ENCODE data around the gene PRAF2.

The PRAF2 gene

DNA sequence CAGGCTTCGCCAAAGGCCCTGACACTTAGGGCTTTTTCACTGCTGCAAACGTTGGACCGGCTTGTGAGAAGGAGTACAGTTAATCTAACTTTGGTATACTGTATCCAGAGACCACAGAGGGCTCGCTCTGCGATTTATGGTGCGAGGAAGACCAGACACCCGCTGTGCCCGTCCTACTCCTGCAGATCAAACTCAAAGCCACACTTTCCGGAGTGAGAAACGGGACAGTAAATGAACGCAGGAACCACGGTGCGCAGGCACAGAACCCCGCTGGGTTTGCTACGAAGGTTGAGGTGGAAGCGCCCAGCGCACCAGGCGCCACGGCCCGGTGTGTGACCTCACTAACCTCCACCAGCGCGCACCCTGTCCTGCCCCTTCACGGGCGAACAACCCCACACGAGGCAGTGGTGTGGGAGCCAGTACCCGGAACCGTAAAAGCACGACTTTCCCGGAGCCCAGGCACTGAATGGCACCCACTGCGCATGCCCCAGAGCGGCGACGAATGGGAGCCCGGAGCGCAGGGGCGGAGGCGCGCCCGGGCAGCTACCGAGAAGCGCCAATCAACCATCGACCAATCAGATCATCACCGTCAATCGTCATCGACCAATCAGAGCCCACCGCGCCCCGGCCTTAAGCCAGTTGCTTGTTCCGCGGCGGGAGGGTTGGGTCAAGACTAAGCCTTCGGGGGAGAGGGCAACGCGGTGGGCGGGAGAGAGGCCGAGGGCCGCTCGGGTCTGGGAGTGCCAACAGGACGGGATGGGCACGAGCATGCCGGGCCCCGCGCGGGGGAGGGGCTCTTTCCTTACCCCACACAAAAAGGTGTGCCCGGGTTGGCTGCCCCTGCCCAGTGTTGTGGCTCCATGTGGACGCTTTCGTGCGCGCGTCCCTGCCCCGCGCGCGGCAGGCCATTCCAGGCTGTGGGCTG is 27.2 kb upstream of the PRAF2 start:
- Mint-ChIP-seq H3K9me3 (no peaks in the 10 kb centered on the region), H3K4me3 (peak overlapping the region; percentile 85), H3K27ac (peak overlapping the region; percentile 95), H3K27me3 (no peaks in the 10 kb centered on the region), H3K4me1 (peaks cover 23% of the 10 kb centered on the region), H3K36me3 (peaks cover under 1% of the 10 kb centered on the region)
- CTCF ChIA-PET = interaction anchor here (1.0 kb wide), 1 partner anchor 57 kb away, joined by 3 read pairs; the partner anchor contains the start of gene TFE3
- peak; percentile 92 for DNase-seq

DNA sequence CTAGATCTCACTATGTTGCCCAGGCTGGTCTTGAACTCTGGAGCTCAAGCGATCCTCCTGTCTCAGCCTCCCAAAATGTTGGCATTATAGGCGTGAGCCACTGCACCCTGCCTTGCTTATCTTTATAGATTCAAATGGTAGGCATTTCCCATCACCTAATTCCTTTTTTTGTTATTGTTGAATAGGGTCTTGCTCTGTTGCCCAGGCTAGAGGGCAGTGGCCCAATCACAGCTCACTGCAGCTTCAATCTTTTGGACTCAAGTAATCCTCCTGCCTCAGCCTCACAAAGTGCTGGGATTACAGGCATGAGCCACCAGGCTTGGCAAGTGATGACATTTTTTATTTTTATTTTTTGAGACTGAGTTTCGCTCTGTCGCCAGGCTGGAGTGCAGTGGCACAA is 22.6 kb upstream of the PRAF2 start:
- DNase-seq = no peak
- Mint-ChIP-seq H3K27ac (no peak overlapping the region), H3K27me3 (no peaks in the 10 kb centered on the region), H3K9me3 (no peaks in the 10 kb centered on the region), H3K4me3 (no peak overlapping the region), H3K36me3 (no peaks in the 10 kb centered on the region), H3K4me1 (peaks cover 16% of the 10 kb centered on the region)
- CTCF ChIA-PET = no interaction called here

DNA sequence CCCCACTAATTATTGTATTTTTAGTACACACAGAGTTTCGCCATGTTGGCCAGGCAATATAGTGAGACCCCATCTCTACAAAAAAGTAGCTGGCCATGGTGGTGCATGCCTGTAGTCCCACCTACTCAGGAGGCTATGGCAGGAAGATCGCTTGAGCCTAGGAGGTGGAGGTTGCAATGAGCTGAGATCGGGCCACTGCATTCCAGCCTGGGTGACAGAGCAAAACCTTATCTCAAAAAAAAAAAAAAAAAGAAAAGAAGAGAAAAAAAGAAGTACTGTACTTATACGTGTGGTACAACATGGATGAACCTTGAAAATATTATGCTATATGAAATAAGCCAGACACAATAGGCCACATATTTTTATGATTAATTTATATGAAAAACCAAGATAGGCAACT is 15.8 kb upstream of the PRAF2 start:
- no peak for DNase-seq
- Mint-ChIP-seq H3K27ac (no peak overlapping the region), H3K36me3 (no peaks in the 10 kb centered on the region), H3K27me3 (no peaks in the 10 kb centered on the region), H3K4me1 (no peaks in the 10 kb centered on the region), H3K4me3 (no peak overlapping the region), H3K9me3 (no peaks in the 10 kb centered on the region)
- CTCF ChIA-PET = no interaction called here

DNA sequence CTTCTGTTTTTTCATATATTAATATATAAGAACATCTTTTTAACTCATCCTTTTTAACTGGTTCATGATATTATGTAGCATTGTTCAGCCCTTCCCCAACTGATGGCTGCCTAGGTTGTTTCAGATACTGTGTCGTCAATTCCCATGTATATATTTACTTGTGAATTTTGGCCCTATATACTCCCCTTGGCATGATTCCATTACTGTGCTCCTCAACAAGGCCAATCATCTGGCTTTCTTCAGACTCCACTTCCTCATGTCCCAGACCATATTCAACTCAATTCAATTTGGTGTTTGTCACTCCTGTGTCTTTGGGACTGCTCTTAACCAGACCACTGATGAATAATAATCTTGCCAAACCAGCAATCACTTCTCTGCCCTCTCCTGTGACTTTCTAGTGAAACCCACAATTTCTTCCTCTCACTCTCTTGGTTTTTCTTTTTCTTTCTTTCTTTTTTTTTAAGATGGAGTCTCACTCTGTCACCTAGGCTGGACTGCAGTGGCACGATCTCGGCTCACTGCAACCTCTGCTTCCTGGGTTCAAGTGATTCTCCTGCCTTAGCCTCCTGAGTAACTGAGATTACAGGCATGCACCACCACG is 8.6 kb upstream of the PRAF2 start:
- Mint-ChIP-seq H3K27ac (peak overlapping the region; percentile 73), H3K9me3 (no peaks in the 10 kb centered on the region), H3K4me1 (peaks cover 23% of the 10 kb centered on the region), H3K27me3 (no peaks in the 10 kb centered on the region), H3K36me3 (peaks cover 7% of the 10 kb centered on the region), H3K4me3 (peak overlapping the region; percentile 2)
- CTCF ChIA-PET = no interaction called here
- DNase-seq = no peak

DNA sequence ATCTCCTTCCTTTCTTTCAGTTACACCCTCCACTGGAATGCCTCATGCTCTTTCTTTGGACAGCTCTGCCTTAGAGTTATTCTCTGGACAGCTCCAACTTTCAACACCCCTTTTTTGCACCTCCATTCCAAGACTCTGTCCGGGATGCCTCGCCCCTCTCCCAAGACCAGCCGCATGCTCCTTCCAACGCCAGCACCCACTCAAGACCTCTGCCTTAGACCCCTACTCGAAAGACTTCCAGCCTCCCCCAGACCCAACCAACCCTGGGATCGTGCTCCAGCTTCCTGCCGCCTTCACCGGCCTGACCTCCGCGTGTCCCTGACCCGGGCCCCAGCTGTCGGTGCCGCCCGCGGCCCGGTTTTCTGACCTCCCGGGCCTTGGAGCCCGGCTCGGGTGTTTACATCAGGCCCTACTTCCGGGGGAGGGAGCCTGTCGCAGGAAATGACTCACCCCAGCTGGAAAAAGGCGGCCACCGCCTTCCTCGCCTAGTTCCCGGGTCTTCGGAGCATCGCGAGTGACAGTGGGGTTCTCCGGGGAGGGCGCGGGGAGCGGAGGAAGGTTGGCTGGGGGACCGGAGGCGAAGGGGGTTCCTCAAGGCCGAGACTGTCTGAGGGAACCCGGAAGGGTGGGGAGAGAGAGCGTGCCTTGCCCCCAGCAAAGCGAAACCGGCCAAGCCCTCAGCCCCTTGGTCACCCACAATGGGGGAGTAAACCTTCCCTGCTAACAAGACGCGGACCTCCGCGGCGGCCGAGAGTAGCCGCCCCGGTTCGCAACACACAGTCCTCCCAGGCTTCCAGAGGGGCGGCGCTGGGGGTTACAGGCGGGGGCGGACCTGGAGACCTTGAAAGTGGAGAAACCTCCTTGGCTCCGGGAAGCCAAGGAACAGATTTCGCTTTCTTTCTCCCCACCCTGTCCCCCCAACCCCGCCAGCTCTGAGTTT is 6.0 kb upstream of the PRAF2 start, which contains the start of gene WDR45:
WDR45 (minus strand) TSS at position 399 of the 940 bp plus-strand sequence. CDS start 1,792 bp downstream, outside the sequence.
- peaks cover 15% of the 10 kb centered on the region for H3K36me3 Mint-ChIP-seq
- DNase-seq = peak; percentile 83
- CTCF ChIA-PET = no interaction called here
- no peaks in the 10 kb centered on the region for H3K9me3 Mint-ChIP-seq
- H3K27me3 Mint-ChIP-seq = no peaks in the 10 kb centered on the region
- H3K27ac Mint-ChIP-seq = peak within 1 kb of the TSS; percentile 98
- peaks cover 23% of the 10 kb centered on the region for H3K4me1 Mint-ChIP-seq
- H3K4me3 Mint-ChIP-seq = peak within 1 kb of the TSS; percentile 99

DNA sequence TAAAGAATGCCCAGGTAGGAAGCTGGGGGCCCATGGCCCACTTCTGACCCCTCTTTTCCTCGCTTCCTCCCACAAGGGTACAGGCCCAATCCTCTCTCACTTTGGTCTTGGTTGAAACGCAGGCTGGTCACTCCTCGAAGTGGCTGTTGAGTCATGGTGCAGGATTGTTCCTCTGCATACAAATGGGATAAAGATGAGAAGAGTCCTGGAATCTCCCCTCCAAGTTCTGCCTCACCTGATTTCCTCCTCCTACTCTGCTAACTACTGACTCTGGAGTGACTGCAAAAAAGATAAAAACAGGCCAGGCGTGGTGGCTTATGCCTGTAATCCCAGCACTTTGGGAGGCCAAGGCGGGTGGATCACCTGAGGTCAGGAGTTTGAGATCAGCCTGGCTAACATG is 4.1 kb upstream of the PRAF2 start:
- Mint-ChIP-seq H3K27me3 (no peaks in the 10 kb centered on the region), H3K9me3 (no peaks in the 10 kb centered on the region), H3K4me3 (no peak overlapping the region), H3K27ac (no peak overlapping the region), H3K36me3 (peaks cover 22% of the 10 kb centered on the region), H3K4me1 (peaks cover 36% of the 10 kb centered on the region)
- CTCF ChIA-PET = no interaction called here
- no peak for DNase-seq

GRCh38 chrX:49075347-49075746 is 1.5 kb upstream of the PRAF2 start:
- H3K27ac Mint-ChIP-seq = no peak overlapping the region
- CTCF ChIA-PET = no interaction called here
- no peak for DNase-seq
- H3K27me3 Mint-ChIP-seq = no peaks in the 10 kb centered on the region
- peaks cover 37% of the 10 kb centered on the region for H3K4me1 Mint-ChIP-seq
- H3K36me3 Mint-ChIP-seq = peaks cover 28% of the 10 kb centered on the region
- no peak overlapping the region for H3K4me3 Mint-ChIP-seq
- no peaks in the 10 kb centered on the region for H3K9me3 Mint-ChIP-seq

- H3K9me3 Mint-ChIP-seq = no peaks in the 10 kb centered on the region
- H3K27me3 Mint-ChIP-seq = no peaks in the 10 kb centered on the region
- peaks cover 24% of the 10 kb centered on the region for H3K4me1 Mint-ChIP-seq
- peaks cover 21% of the 10 kb centered on the region for H3K36me3 Mint-ChIP-seq
- no peak overlapping the region for H3K27ac Mint-ChIP-seq
- CTCF ChIA-PET = no interaction called here
- H3K4me3 Mint-ChIP-seq = peak overlapping the region; percentile 81
- no peak for DNase-seq
Observed at GRCh38 chrX:49072712-49073095, 1.1 kb downstream of the PRAF2 start.

DNA sequence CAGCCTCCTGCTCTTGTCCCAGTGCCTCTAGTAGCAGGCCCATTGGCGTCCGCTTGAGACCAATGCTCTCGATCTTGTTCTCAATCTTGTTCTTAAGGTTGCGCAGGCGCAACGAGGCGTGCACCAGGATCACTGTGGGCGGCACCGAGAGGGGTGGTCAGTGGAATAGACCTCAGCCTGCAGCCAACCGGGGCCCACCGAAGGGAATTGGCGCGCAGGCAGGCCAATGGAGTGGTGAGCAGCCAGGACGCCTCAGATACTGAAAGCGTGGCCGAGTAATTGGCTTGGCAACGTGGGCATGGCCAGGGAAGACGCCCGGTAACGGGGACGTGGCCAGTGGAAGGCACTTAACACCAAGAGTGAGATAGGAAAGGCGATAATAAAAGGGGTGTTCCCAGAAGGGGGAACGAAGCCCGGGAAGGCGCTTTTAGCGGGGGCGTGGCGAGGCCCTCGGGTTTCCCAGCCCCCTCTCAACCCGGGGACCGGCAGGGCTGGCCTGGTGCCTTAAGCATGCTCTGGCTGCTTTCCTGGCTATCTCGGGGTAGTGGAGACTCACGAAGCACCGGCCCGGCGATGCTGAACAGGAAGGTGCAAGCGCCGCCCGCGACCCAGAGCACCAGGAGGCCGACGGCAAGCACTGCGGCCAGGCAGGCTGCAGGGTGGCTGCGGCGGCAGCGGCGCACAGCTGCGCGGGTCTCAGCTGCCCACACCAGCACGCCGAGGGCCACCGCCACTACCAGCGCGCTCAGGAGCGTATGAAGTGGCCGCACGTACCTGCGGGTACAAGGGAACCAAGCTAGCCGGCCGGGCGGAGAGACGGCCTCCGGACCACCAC is 1.7 kb downstream of the PRAF2 start:
- DNase-seq = no peak
- CTCF ChIA-PET = no interaction called here
- no peaks in the 10 kb centered on the region for H3K9me3 Mint-ChIP-seq
- no peak overlapping the region for H3K27ac Mint-ChIP-seq
- H3K4me1 Mint-ChIP-seq = peaks cover 24% of the 10 kb centered on the region
- peak overlapping the region; percentile 41 for H3K4me3 Mint-ChIP-seq
- peaks cover 21% of the 10 kb centered on the region for H3K36me3 Mint-ChIP-seq
- H3K27me3 Mint-ChIP-seq = no peaks in the 10 kb centered on the region

DNA sequence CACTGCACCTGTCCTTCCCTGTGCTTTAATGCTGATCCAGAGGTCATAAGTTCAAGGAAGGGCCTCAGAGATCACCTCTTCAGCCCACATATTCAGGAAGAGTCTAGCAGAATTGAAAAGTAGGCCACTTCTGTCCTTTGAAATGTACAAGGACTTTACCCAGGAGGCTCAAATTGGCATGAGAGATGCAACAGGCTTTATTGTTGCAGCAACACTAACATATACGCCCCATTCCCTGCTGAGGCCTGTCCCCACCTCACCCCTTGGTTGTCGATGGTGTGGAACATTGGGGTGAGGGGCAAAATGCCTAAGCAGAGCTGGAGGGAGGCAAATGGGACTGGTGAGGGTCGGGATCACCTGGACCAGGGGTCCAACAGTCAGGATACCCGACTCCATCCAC is 2.8 kb downstream of the PRAF2 start:
- peaks cover 21% of the 10 kb centered on the region for H3K36me3 Mint-ChIP-seq
- no peaks in the 10 kb centered on the region for H3K9me3 Mint-ChIP-seq
- peaks cover 24% of the 10 kb centered on the region for H3K4me1 Mint-ChIP-seq
- DNase-seq = no peak
- CTCF ChIA-PET = no interaction called here
- no peaks in the 10 kb centered on the region for H3K27me3 Mint-ChIP-seq
- no peak overlapping the region for H3K27ac Mint-ChIP-seq
- H3K4me3 Mint-ChIP-seq = no peak overlapping the region

GRCh38 chrX:49069038-49069437 is 4.8 kb downstream of the PRAF2 start:
- CTCF ChIA-PET = no interaction called here
- peaks cover 9% of the 10 kb centered on the region for H3K36me3 Mint-ChIP-seq

GRCh38 chrX:49067285-49068120 is 6.3 kb downstream of the PRAF2 start:
- Mint-ChIP-seq H3K4me3 (no peak overlapping the region), H3K4me1 (peaks cover 2% of the 10 kb centered on the region), H3K36me3 (peaks cover 6% of the 10 kb centered on the region), H3K27me3 (no peaks in the 10 kb centered on the region), H3K27ac (no peak overlapping the region), H3K9me3 (no peaks in the 10 kb centered on the region)
- CTCF ChIA-PET = no interaction called here
- DNase-seq = no peak

More at GRCh38 chrX:49069038-49069437, 4.8 kb downstream of the PRAF2 start:
- H3K27ac Mint-ChIP-seq = no peak overlapping the region
- peaks cover 17% of the 10 kb centered on the region for H3K4me1 Mint-ChIP-seq
- no peak for DNase-seq
- no peaks in the 10 kb centered on the region for H3K9me3 Mint-ChIP-seq
- no peak overlapping the region for H3K4me3 Mint-ChIP-seq
- H3K27me3 Mint-ChIP-seq = no peaks in the 10 kb centered on the region

DNA sequence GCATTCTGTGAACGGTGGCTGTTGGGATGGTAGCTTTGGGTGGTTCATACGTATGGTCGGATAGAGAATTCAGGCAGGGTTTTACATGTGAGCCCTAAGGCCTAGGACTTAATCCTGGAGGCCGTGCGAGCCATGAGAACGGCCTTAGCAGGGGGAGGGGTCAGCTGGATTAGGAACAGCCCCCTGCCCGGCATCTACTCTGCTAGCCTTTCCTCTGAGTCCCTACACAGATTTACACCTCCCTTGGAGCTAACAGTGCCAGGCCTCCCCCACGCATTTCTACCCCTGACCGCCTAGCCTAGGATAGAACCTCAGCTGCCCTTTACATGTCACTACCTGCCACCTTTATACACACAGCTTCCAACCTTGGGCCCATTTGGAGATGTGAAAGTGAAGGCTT is 7.1 kb downstream of the PRAF2 start:
- H3K4me1 Mint-ChIP-seq = no peaks in the 10 kb centered on the region
- H3K4me3 Mint-ChIP-seq = no peak overlapping the region
- peaks cover 6% of the 10 kb centered on the region for H3K36me3 Mint-ChIP-seq
- no peak overlapping the region for H3K27ac Mint-ChIP-seq
- DNase-seq = no peak
- H3K27me3 Mint-ChIP-seq = no peaks in the 10 kb centered on the region
- CTCF ChIA-PET = no interaction called here
- no peaks in the 10 kb centered on the region for H3K9me3 Mint-ChIP-seq

Measured in activated naive CD4-positive, alpha-beta T cell treated with anti-CD3 and anti-CD28 coated beads, Interleukin-2, amount 10 ng/mL, durations not matched to agents 7 days and 5 days (primary cell).